ENCODE results near the gene STX19. TPM values are rescaled to one million over a fixed set of nuclear protein-coding genes. Genes with fewer than 3 reads are reported as not detected.
"Not testable (repeated sequence)": the region's sequence is repeated elsewhere in the genome, so short reads cannot be mapped to it uniquely, and the experiment has no call there.

STX19 gene
- total RNA-seq, 2 donors from 2014 or later: not detected

- peaks cover 68% of the 10 kb centered on the region for H3K36me3 Mint-ChIP-seq (ENCODE audit: low read depth)
- H3K9me3 Mint-ChIP-seq: no peaks in the 10 kb centered on the region
- no peak for ATAC-seq (replicated peaks)
- no peak overlapping the region for H3K4me3 Mint-ChIP-seq
- no peaks in the 10 kb centered on the region for H3K27me3 Mint-ChIP-seq
- H3K27ac Mint-ChIP-seq: no peak overlapping the region
- H3K4me1 Mint-ChIP-seq: peaks cover 14% of the 10 kb centered on the region
Measured at GRCh38 chr3:94061297-94061696, 32.9 kb upstream of the STX19 start.

DNA sequence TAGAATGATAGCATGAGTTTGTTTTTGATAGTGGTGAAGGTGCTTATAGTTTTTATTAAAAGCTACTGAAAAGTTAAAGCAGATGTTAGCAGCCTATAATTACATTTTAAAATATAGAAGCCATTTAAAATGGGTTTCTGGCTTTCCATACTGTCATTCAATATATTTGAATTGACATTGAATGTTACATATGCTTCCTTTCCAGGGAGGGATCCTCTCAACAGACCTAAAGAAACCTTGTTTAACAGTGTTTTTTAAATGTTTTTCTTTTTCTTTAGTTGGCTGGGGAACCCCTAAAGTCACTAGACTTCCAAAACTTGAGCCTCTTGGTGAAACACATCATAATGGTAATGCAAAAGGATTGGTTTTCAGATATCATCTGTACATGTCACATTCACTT, 22.1 kb upstream of the STX19 start:
- Mint-ChIP-seq H3K4me3 (no peak overlapping the region), H3K36me3 (ENCODE audit: low read depth) (no peaks in the 10 kb centered on the region), H3K27ac (no peak overlapping the region), H3K4me1 (no peaks in the 10 kb centered on the region), H3K9me3 (no peaks in the 10 kb centered on the region), H3K27me3 (no peaks in the 10 kb centered on the region)
- ATAC-seq (replicated peaks): no peak

DNA sequence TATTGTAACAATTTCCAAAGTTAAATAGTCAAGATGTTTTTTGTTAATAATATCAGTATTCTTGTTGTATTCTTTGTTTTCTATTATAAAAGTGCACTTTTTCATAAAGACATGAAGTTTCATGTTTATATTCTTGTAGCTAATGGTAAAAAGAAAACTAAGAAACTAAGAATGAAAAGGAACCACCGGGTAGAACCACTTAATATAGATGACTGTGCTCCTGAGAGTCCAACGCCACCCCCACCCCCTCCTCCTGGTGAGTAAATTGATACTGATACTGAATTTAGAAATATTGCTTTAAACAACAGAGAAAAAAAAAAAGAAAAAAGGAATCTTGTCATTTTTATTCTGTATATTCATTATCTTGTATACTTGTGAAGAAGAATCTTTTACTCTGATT, 20.9 kb upstream of the STX19 start:
- Mint-ChIP-seq H3K27me3 (no peaks in the 10 kb centered on the region), H3K9me3 (no peaks in the 10 kb centered on the region)
- ATAC-seq (replicated peaks): peak; percentile 67

GRCh38 chr3:94046533-94046932, 18.1 kb upstream of the STX19 start:
- H3K36me3 Mint-ChIP-seq (ENCODE audit: low read depth): peaks cover 7% of the 10 kb centered on the region
- no peak for ATAC-seq (replicated peaks)
- H3K4me1 Mint-ChIP-seq: no peaks in the 10 kb centered on the region
- no peak overlapping the region for H3K4me3 Mint-ChIP-seq
- H3K27ac Mint-ChIP-seq: no peak overlapping the region
- H3K27me3 Mint-ChIP-seq: no peaks in the 10 kb centered on the region
- H3K9me3 Mint-ChIP-seq: no peaks in the 10 kb centered on the region

More for the DNA sequence above, 20.9 kb upstream of the STX19 start:
- H3K4me1 Mint-ChIP-seq: no peaks in the 10 kb centered on the region
- H3K36me3 Mint-ChIP-seq (ENCODE audit: low read depth): no peaks in the 10 kb centered on the region
- H3K27ac Mint-ChIP-seq: no peak overlapping the region
- no peak overlapping the region for H3K4me3 Mint-ChIP-seq

DNA sequence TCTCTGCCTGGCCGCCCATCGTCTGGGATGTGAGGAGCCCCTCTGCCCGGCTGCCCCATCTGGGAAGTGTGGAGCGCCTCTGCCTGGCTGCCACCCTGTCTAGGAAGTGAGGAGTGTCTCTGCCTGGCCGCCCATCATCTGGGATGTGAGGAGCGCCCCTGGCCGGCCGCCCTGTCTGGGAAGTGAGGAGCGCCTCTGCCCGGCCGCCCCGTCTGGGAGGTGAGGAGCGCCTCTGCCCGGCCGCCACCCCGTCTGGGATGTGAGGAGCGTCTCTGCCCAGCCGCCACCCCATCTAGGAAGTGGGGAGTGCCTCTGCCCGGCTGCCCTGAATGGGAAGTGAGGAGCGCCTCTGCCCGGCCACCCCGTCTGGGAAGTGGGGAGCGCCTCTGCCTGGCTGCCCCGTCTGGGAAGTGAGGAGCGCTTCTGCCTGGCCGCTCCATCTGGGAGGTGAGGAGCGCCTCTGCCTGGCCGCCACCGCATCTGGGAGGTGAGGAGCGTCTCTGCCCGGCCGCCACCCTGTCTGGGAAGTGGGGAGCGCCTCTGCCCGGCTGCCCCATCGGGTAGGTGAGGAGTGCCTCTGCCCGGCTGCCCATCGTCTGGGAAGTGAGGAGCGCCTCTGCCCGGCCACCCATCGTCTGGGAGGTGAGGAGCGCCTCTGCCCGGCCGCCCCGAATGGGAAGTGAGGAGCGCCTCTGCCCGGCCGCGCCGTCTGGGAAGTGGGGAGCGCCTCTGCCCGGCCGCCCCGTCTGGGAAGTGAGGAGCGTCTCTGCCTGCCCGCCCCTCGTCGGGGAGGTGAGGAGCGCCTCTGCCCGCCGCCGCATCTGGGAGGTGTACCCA, 15.9 kb upstream of the STX19 start:
- not testable (repeated sequence) for H3K4me3 Mint-ChIP-seq; H3K36me3 Mint-ChIP-seq (ENCODE audit: low read depth); H3K9me3 Mint-ChIP-seq; H3K4me1 Mint-ChIP-seq; ATAC-seq (replicated peaks); H3K27me3 Mint-ChIP-seq; H3K27ac Mint-ChIP-seq

- Mint-ChIP-seq H3K4me1 (no peaks in the 10 kb centered on the region), H3K4me3 (no peak overlapping the region), H3K27me3 (no peaks in the 10 kb centered on the region), H3K27ac (no peak overlapping the region), H3K9me3 (no peaks in the 10 kb centered on the region), H3K36me3 (ENCODE audit: low read depth) (peaks cover 7% of the 10 kb centered on the region)
- no peak for ATAC-seq (replicated peaks)
Measured at GRCh38 chr3:94043285-94043684, 14.9 kb upstream of the STX19 start.

DNA sequence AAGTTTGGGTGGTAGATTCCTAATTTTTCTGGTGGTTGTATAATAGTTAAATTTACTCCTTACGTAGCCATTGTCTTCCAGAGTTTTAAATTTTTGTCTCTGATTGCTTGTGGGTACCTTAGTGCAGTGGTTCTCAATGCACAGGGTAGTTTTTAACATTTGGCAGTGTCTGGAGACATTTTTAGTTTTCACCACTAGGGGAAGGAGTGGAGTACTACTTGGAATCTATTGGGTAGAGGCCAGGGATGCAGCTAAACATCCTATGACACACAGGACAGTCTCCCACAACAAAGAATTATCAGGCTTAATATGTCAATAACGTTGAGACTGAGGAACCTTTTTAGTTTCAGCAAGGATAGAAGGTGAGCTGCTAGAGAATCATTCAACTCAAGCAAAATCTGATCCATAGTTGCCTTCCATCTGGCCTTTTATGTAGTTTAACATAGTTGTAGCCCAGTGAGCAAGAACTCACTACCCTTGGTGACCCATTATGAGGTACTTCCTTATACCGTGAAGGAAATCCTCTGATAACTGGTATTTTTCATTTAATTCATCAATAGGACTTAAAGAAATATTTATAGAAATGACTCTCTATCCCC, 8.6 kb upstream of the STX19 start:
- no peak overlapping the region for H3K4me3 Mint-ChIP-seq
- no peak overlapping the region for H3K27ac Mint-ChIP-seq
- H3K36me3 Mint-ChIP-seq (ENCODE audit: low read depth): no peaks in the 10 kb centered on the region
- H3K27me3 Mint-ChIP-seq: no peaks in the 10 kb centered on the region
- no peaks in the 10 kb centered on the region for H3K9me3 Mint-ChIP-seq
- ATAC-seq (replicated peaks): peak; percentile 56
- H3K4me1 Mint-ChIP-seq: no peaks in the 10 kb centered on the region

- no peaks in the 10 kb centered on the region for H3K36me3 Mint-ChIP-seq (ENCODE audit: low read depth)
- H3K27ac Mint-ChIP-seq: no peak overlapping the region
- no peaks in the 10 kb centered on the region for H3K27me3 Mint-ChIP-seq
- no peak for ATAC-seq (replicated peaks)
- H3K4me3 Mint-ChIP-seq: no peak overlapping the region
- H3K4me1 Mint-ChIP-seq: no peaks in the 10 kb centered on the region
- H3K9me3 Mint-ChIP-seq: no peaks in the 10 kb centered on the region
Measured at GRCh38 chr3:94026623-94027022, 1.8 kb downstream of the STX19 start.

- Mint-ChIP-seq H3K9me3 (no peaks in the 10 kb centered on the region), H3K4me1 (no peaks in the 10 kb centered on the region), H3K27me3 (no peaks in the 10 kb centered on the region), H3K4me3 (no peak overlapping the region), H3K36me3 (ENCODE audit: low read depth) (no peaks in the 10 kb centered on the region), H3K27ac (no peak overlapping the region)
- ATAC-seq (replicated peaks): no peak
Measured at GRCh38 chr3:94024385-94024784, 4.0 kb downstream of the STX19 start.

GRCh38 chr3:94020293-94020692, 8.1 kb downstream of the STX19 start:
- no peak for ATAC-seq (replicated peaks)
- Mint-ChIP-seq H3K36me3 (ENCODE audit: low read depth) (no peaks in the 10 kb centered on the region), H3K9me3 (no peaks in the 10 kb centered on the region), H3K27ac (no peak overlapping the region), H3K4me1 (no peaks in the 10 kb centered on the region), H3K27me3 (no peaks in the 10 kb centered on the region), H3K4me3 (no peak overlapping the region)

- no peak overlapping the region for H3K4me3 Mint-ChIP-seq
- no peaks in the 10 kb centered on the region for H3K27me3 Mint-ChIP-seq
- no peaks in the 10 kb centered on the region for H3K9me3 Mint-ChIP-seq
- no peaks in the 10 kb centered on the region for H3K36me3 Mint-ChIP-seq (ENCODE audit: low read depth)
- H3K4me1 Mint-ChIP-seq: no peaks in the 10 kb centered on the region
- peak overlapping the region; percentile 4 for H3K27ac Mint-ChIP-seq
- no peak for ATAC-seq (replicated peaks)
Measured at GRCh38 chr3:94019659-94020058, 8.7 kb downstream of the STX19 start.

- Mint-ChIP-seq H3K4me1 (peaks cover 15% of the 10 kb centered on the region), H3K27ac (no peak overlapping the region), H3K4me3 (no peak overlapping the region), H3K36me3 (ENCODE audit: low read depth) (peaks cover 5% of the 10 kb centered on the region), H3K9me3 (no peaks in the 10 kb centered on the region), H3K27me3 (no peaks in the 10 kb centered on the region)
- no peak for ATAC-seq (replicated peaks)
Measured at GRCh38 chr3:94015025-94015424, 13.4 kb downstream of the STX19 start.

DNA sequence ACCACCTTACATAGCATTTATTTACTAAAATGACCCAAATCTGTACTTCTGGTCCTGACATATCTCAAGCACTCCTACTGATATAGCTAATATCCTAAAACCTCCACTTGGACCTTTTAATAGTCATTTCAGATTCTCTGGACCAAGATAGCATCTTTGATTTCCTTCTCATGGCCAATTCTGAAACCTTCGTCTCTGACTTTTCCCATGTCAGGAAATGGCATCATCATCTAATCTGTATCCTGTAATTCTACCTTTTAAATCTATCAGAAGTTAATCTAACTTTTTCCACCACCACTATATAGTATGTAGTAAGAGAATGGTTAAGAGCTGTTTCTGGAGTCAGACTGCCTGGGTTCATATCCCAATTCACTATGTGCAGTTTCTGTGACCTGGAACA, 16.2 kb downstream of the STX19 start:
- Mint-ChIP-seq H3K27ac (peak overlapping the region; percentile 76), H3K9me3 (no peaks in the 10 kb centered on the region)

DNA sequence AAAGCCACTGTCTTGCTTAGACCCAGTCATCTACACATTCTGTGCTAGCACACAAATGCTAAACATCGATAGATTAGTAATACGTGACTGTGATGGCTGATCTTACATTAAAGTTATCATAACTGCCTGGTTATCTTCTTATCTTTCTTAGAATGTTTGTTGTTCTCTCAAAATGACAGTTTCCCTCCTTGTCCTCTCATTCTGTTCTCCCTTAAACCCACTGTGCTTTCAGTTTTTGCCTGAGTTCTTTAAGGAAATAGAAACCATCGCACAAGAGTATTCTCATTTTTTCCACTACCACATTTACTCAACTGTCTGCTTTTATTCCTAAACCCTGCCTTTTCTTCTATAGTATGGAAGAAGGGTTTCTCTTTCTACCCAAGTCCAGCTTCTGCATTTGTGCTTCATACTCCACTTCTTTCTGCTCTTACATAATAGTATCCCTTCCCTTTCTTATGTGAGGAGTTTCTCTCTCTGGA, 17.1 kb downstream of the STX19 start:
- Mint-ChIP-seq H3K27me3 (no peaks in the 10 kb centered on the region), H3K4me3 (peak overlapping the region; percentile 47), H3K4me1 (peaks cover 20% of the 10 kb centered on the region), H3K36me3 (ENCODE audit: low read depth) (peaks cover 8% of the 10 kb centered on the region), H3K9me3 (no peaks in the 10 kb centered on the region), H3K27ac (peak overlapping the region; percentile 76)
- ATAC-seq (replicated peaks): peak; percentile 94

More for the DNA sequence above, 16.2 kb downstream of the STX19 start:
- ATAC-seq (replicated peaks): no peak
- Mint-ChIP-seq H3K4me1 (peaks cover 20% of the 10 kb centered on the region), H3K27me3 (no peaks in the 10 kb centered on the region), H3K4me3 (peak overlapping the region; percentile 47), H3K36me3 (ENCODE audit: low read depth) (peaks cover 5% of the 10 kb centered on the region)

DNA sequence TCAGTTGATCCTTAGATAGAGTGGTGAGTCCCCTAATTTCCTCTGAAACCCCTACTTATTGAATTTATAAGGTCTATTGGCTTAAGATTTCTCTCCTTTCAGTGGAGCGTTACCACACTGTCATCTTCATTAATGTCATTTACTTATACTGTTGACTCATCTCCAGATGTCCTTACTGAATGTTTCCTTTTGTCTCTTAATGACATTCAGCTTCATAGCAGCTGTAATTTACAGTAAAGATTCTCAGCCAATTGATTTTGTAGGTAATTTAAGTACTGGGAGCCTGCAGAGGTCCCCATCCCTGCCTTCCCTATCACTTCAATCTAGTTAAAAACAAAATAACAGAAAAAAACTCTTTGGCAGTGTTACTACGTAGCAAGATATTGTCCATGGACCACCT, 18.8 kb downstream of the STX19 start:
- Mint-ChIP-seq H3K4me1 (peaks cover 20% of the 10 kb centered on the region), H3K27ac (no peak overlapping the region), H3K36me3 (ENCODE audit: low read depth) (peaks cover 10% of the 10 kb centered on the region), H3K9me3 (no peaks in the 10 kb centered on the region), H3K27me3 (no peaks in the 10 kb centered on the region), H3K4me3 (no peak overlapping the region)
- ATAC-seq (replicated peaks): no peak

All from activated T-helper 17 cell treated with anti-CD3 and anti-CD28 coated beads, Interleukin-2, amount 50 U/mL, for 72 hours (primary cell).